Memory B cell (primary cell): ENCODE measurements around the gene ACAP3.
"Not testable (repeated sequence)": the region's sequence is repeated elsewhere in the genome, so short reads cannot be mapped to it uniquely, and the experiment has no call there.

ENCODE experiments used
- ATAC-seq: fragments of 150-1000 bp; cut with Tn5 transposase; 2 replicates; pipeline ENCODE4 v1.10.0; 2021; ENCODE audit warnings: low read depth, mild to moderate bottlenecking, moderate library complexity
- DNase-seq, 2 donors: peaks; one replicate each; pipeline ENCODE4 v3.0.0; 2022; ENCODE audit warnings: low spot score in 2 of 2
- H3K27ac Mint-ChIP-seq: one replicate; pipeline ENCODE4 v1.8.0; 2022; ENCODE audit warnings: mild to moderate bottlenecking, moderate library complexity, mixed read lengths
- H3K27me3 Mint-ChIP-seq: one replicate; pipeline ENCODE4 v1.8.0; 2022; ENCODE audit warnings: mixed read lengths
- H3K36me3 Mint-ChIP-seq: one replicate; pipeline ENCODE4 v1.8.0; 2022; ENCODE audit warnings: mild to moderate bottlenecking, mixed read lengths
- H3K4me1 Mint-ChIP-seq: one replicate; pipeline ENCODE4 v1.8.0; 2022; ENCODE audit warnings: mixed read lengths
- H3K4me3 Mint-ChIP-seq: one replicate; pipeline ENCODE4 v1.8.0; 2022; ENCODE audit warnings: mild to moderate bottlenecking, moderate library complexity, mixed read lengths
- H3K9me3 Mint-ChIP-seq: one replicate; pipeline ENCODE4 v1.8.0; 2022; ENCODE audit warnings: mixed read lengths

The ACAP3 gene

DNA sequence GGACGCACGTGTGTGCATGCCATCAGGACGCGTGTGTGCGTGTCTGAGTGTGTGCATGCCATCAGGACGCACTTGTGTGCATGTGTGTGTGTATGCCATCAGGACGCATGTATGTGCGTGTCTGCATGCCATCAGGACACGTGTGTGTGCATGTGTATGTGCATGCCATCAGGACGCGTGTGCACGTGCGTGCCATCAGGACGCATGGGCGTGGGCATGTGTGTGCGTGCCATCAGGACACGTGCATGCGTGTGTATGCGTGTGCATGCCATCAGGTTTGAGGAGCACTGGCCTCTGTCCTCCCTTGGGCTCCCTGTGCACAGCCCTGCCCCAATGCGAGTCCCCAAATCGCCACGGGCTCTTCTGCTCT, 48.6 kb downstream of the ACAP3 start:
- H3K27me3 Mint-ChIP-seq = no peaks in the 10 kb centered on the region
- H3K4me1 Mint-ChIP-seq = peaks cover 16% of the 10 kb centered on the region
- H3K27ac Mint-ChIP-seq = no peak overlapping the region
- no peaks in the 10 kb centered on the region for H3K9me3 Mint-ChIP-seq
- DNase-seq (no peak), ATAC-seq (no peak)
- H3K4me3 Mint-ChIP-seq = no peak overlapping the region
- H3K36me3 Mint-ChIP-seq = peaks cover 26% of the 10 kb centered on the region

- DNase-seq (no peak), ATAC-seq (no peak)
- H3K9me3 Mint-ChIP-seq = no peaks in the 10 kb centered on the region
- no peak overlapping the region for H3K27ac Mint-ChIP-seq
- H3K27me3 Mint-ChIP-seq = no peaks in the 10 kb centered on the region
- H3K4me3 Mint-ChIP-seq = no peak overlapping the region
- H3K36me3 Mint-ChIP-seq = peaks cover 27% of the 10 kb centered on the region
- peaks cover 16% of the 10 kb centered on the region for H3K4me1 Mint-ChIP-seq
These were observed 50.5 kb downstream of the ACAP3 start for GRCh38 chr1:1256956-1257871.

GRCh38 chr1:1255611-1256010, 52.1 kb downstream of the ACAP3 start:
- ATAC-seq = no peak
- Mint-ChIP-seq H3K9me3 (no peaks in the 10 kb centered on the region), H3K27me3 (no peaks in the 10 kb centered on the region), H3K4me1 (peaks cover 13% of the 10 kb centered on the region), H3K27ac (no peak overlapping the region), H3K4me3 (no peak overlapping the region), H3K36me3 (peaks cover 19% of the 10 kb centered on the region)
- no peak for DNase-seq

DNA sequence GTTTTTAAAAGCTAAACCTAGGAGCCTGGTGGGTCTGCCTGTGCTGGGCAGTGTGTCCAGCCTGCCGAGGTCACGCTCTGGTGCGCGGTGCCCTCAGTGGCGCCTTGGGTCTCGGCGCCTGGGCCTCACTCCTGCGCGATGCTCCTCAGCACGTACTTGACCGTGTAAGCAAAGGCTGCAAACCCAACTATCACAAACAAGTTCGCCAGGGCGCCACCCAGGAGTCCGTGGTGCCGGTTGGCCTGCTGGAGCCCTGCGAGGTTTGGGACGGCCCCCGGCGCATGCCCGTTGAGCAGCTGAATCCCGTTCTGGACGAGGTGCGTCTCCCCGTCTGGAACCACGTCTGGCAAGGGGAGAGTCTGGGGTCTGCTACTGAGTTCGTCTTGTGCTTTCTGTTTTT, 52.7 kb downstream of the ACAP3 start:
- peaks cover 19% of the 10 kb centered on the region for H3K36me3 Mint-ChIP-seq
- DNase-seq = no peak
- H3K9me3 Mint-ChIP-seq = no peaks in the 10 kb centered on the region
- no peak for ATAC-seq
- no peak overlapping the region for H3K4me3 Mint-ChIP-seq
- H3K4me1 Mint-ChIP-seq = peaks cover 10% of the 10 kb centered on the region
- no peaks in the 10 kb centered on the region for H3K27me3 Mint-ChIP-seq
- no peak overlapping the region for H3K27ac Mint-ChIP-seq

- H3K27me3 Mint-ChIP-seq = no peaks in the 10 kb centered on the region
- ATAC-seq = no peak
- H3K36me3 Mint-ChIP-seq = peaks cover 15% of the 10 kb centered on the region
- H3K27ac Mint-ChIP-seq = no peak overlapping the region
- peaks cover 10% of the 10 kb centered on the region for H3K4me1 Mint-ChIP-seq
- no peaks in the 10 kb centered on the region for H3K9me3 Mint-ChIP-seq
- no peak for DNase-seq
- H3K4me3 Mint-ChIP-seq = no peak overlapping the region
These were observed 53.1 kb downstream of the ACAP3 start for GRCh38 chr1:1254667-1254998.

- Mint-ChIP-seq H3K27ac (no peak overlapping the region), H3K36me3 (peaks cover 15% of the 10 kb centered on the region), H3K4me1 (peaks cover 11% of the 10 kb centered on the region)
These were observed 53.6 kb downstream of the ACAP3 start for GRCh38 chr1:1253972-1254666.

DNA sequence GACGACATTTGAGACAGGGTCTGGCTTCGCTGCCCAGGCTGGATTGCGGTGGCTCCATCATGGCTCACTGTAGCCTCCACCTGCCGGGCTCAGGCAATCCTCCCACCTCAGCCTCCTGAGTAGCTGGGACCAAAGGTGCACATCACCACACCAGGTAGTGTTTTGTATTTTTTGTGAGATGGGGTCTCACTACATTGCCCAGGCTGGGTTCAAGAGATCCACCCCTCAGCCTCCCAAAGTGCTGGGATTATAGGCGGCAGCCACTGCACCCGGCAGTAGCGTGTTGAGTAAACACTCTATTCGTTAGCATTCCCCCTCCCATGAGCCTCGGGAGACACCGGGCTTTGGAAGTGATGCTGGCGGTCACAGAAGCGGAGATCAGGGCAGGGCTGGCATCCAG, 54.4 kb downstream of the ACAP3 start:
- H3K27ac Mint-ChIP-seq = peak overlapping the region; percentile 60
- H3K4me1 Mint-ChIP-seq = peaks cover 11% of the 10 kb centered on the region
- no peaks in the 10 kb centered on the region for H3K27me3 Mint-ChIP-seq
- DNase-seq (no peak), ATAC-seq (no peak)
- H3K4me3 Mint-ChIP-seq = no peak overlapping the region
- peaks cover 15% of the 10 kb centered on the region for H3K36me3 Mint-ChIP-seq
- H3K9me3 Mint-ChIP-seq = no peaks in the 10 kb centered on the region

More at GRCh38 chr1:1253972-1254666, 53.6 kb downstream of the ACAP3 start:
- no peak overlapping the region for H3K4me3 Mint-ChIP-seq
- H3K9me3 Mint-ChIP-seq = no peaks in the 10 kb centered on the region
- DNase-seq (no peak), ATAC-seq (no peak)
- H3K27me3 Mint-ChIP-seq = no peaks in the 10 kb centered on the region

DNA sequence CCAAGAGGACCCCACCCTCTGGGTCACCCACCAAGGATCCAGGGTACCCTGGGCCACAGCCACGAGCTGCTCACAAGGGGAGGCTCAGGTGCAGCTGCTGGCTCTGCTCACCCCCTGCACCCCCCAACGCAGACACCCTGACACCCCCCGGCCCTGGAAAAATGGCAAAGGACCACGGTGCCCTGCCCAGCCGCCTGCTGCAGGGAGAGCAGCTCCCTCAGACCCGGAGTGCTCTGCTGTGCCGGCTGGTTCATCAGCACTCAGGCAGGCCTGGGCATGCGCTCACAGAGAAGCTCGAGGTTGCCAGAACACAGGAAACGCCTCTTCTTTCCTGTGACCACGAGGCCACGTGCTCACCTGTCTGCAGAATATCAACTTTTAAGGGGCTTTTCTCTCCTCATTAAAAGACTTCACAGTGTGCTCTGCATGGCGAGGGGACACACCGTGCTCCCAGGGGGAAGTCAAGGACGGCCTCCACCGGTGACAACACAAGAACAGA, 56.9 kb downstream of the ACAP3 start:
- no peak overlapping the region for H3K4me3 Mint-ChIP-seq
- ATAC-seq = peak; percentile 92
- H3K4me1 Mint-ChIP-seq = peaks cover 8% of the 10 kb centered on the region
- no peaks in the 10 kb centered on the region for H3K9me3 Mint-ChIP-seq
- H3K27me3 Mint-ChIP-seq = no peaks in the 10 kb centered on the region
- peaks cover 8% of the 10 kb centered on the region for H3K36me3 Mint-ChIP-seq
- peak overlapping the region; percentile 83 for H3K27ac Mint-ChIP-seq
- DNase-seq = peak; percentile 63 to 65

- ATAC-seq, H3K36me3 Mint-ChIP-seq, H3K9me3 Mint-ChIP-seq: not testable (repeated sequence)
These were observed 59.5 kb downstream of the ACAP3 start for GRCh38 chr1:1248009-1248913.

DNA sequence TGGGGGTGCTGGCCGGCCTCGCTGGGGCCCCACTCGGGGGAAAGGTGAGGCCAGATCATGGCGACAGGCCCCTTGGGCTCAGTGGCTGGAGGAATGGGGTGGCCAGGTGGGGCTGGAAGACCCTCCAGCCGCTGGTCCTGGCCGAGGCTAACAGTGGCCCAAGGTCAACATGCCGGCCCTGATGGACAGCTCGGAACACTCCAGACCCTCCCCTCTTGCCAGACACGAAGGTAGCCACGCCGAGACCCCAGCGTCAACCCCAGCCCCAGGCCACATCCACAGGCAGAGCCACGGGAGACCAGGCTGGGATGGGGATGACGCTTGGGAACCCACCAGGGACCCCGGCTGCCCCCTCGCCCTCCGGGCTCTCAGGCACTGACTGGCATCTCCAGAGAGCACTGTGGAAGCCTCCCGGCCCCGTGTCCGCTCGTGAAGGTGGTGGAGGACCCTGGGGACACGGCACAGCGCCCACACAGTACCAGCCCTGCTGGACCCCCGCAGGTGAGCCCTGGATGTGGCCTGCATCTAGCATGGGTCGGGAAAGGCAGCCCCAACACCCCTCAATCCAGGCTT, 60.3 kb downstream of the ACAP3 start:
- ATAC-seq = no peak
- Mint-ChIP-seq H3K27ac (peak overlapping the region; percentile 58), H3K4me3 (no peak overlapping the region), H3K27me3 (no peaks in the 10 kb centered on the region), H3K9me3 (no peaks in the 10 kb centered on the region), H3K36me3 (no peaks in the 10 kb centered on the region), H3K4me1 (peaks cover 8% of the 10 kb centered on the region)
- DNase-seq = no peak

More at GRCh38 chr1:1248009-1248913, 59.5 kb downstream of the ACAP3 start:
- not testable (repeated sequence) for H3K4me1 Mint-ChIP-seq, H3K27me3 Mint-ChIP-seq, H3K4me3 Mint-ChIP-seq, DNase-seq
- peak overlapping the region; percentile 58 for H3K27ac Mint-ChIP-seq

DNA sequence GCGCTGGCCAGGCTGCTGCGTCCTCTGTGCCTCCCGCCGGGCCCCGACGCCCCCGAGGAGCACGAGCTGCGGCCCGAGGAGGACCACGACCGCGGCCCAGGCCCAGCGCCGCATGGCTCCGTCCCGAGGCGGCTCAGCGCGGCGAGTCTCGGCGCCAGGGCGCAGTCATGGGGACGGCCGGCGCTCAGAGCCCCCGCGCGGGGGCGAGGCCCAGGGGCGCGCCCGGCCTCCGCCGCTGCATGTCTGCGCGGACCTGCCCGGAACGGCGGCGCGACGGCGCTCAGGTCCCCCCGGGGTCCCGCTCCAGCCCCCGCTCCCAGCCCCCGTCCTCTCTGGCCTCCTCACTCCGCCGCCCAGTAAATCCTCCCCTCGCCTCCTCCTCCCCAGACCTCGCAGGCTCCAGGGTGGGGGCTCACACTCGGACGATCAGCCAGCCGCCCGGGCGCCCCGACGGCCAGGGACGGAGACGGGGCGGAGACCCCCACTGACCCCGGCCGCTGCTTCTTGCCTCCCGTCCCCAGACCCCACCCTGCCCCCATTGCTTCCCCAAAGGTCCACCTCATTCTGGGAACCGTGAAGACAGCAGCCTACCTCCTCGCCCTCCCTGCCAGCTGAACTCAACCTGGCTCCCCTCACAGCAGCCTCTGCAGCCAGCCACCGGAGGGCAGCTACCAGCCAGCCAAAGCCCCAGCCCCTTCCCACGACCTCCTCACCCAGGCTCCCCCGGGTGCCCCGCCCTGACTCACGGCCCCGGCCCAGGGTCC, 61.0 kb downstream of the ACAP3 start, which contains the start of gene C1QTNF12:
Gene C1QTNF12, minus strand, starts transcription at position 146 of the 764 bp plus-strand sequence. Its CDS starts 32 bp downstream, at position 114.
- Mint-ChIP-seq H3K4me1 (peaks cover 8% of the 10 kb centered on the region), H3K9me3 (no peaks in the 10 kb centered on the region), H3K27me3 (no peaks in the 10 kb centered on the region), H3K4me3 (no peak within 1 kb of the TSS), H3K27ac (peak within 1 kb of the TSS; percentile 58), H3K36me3 (no peaks in the 10 kb centered on the region)
- DNase-seq = no peak
- no peak for ATAC-seq

DNA sequence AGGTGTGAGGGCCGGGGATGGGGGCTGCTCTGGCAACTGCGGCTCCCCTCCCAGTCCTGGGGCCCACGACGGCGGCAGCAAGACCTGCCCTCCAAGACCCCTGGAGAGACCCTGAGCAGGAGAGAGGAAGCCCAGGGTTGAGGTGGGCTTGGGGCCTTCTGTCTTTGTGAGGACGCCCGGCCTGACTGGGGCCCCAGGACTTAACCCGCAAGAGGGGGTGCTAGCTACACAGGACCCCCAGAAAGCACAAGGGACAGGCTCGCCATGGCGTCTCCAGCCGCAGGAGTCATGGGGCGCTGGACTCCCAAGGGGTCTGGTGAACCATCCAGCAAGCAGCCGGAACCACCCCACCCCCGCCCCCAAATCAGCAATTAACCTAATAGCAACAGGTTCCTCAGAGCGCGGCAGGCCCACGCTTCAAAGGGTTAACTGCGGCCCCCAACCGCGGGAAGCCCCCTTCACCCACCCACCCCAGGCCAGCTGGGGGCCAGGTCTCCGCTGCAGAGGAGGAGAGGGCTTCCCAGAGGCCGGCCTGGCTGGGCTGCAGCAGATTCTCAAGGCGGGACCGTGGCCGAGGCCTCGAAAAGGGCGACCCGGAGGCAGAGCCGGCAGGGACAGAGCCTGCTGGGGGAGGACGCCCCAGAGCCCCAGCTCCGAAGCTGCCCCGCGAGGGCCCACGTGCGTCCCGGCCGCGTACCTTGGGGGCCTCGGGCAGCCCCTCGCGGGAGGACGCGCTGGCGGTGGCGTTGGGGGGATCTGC, 61.7 kb downstream of the ACAP3 start:
- Mint-ChIP-seq H3K27me3 (peaks cover 2% of the 10 kb centered on the region), H3K4me1 (peaks cover 6% of the 10 kb centered on the region), H3K4me3 (no peak overlapping the region), H3K36me3 (no peaks in the 10 kb centered on the region), H3K9me3 (no peaks in the 10 kb centered on the region), H3K27ac (no peak overlapping the region)
- DNase-seq = no peak
- ATAC-seq = no peak
